Fibroblast of skin of abdomen (primary cell): ENCODE measurements around the gene CD4.
"Not testable (repeated sequence)": the region's sequence is repeated elsewhere in the genome, so short reads cannot be mapped to it uniquely, and the experiment has no call there.

ENCODE experiments used
- DNase-seq: peaks from one replicate; pipeline ENCODE4 v3.0.0-alpha.2; 2013

Gene CD4

DNA sequence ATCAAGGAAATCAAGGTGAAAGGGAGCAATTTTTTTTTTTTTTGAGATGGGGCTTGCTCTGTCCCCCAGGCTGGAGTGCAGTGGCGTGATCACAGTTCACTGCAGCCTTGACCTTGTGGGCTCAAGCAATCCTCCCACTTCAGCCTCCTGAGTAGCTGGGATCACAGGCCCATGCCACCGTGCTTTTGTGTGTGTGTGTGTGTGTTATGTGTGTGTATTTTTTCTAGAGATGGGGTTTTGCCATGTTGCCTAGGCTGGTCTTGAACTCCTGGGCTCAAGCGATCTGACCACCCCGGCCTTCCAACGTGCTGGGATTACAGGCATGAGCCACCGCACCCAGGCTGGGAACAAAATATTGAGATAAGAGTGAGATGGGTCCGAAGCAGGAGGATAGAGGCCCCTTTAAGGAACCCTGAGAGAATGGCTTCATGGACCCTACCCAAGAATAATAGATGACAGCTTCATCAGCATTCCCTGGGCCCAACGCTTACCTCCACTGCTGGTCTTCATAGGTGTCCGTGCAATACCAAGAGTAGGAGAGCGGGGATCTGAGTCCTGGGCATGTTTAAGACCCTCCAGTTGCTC lies 60.7 kb downstream of the CD4 start:
- no peak for DNase-seq

DNA sequence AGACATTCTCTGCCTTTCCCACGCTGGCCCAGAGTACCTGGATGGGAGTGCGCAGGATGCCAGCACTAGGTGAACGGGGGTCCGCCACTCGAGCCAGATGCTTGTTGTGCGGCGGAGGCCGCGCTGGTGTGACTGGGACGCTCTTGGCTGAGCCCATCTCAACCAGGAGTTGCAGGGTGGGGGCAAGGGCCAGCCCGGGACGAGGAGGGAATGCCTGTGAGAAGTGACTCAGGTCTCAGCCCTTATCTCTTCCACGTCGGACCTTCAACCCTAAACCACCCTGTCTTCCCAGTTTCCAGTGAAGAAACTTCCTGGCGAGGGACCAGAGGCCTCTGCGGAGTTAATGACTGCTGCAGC lies 61.4 kb downstream of the CD4 start:
- no peak for DNase-seq

DNA sequence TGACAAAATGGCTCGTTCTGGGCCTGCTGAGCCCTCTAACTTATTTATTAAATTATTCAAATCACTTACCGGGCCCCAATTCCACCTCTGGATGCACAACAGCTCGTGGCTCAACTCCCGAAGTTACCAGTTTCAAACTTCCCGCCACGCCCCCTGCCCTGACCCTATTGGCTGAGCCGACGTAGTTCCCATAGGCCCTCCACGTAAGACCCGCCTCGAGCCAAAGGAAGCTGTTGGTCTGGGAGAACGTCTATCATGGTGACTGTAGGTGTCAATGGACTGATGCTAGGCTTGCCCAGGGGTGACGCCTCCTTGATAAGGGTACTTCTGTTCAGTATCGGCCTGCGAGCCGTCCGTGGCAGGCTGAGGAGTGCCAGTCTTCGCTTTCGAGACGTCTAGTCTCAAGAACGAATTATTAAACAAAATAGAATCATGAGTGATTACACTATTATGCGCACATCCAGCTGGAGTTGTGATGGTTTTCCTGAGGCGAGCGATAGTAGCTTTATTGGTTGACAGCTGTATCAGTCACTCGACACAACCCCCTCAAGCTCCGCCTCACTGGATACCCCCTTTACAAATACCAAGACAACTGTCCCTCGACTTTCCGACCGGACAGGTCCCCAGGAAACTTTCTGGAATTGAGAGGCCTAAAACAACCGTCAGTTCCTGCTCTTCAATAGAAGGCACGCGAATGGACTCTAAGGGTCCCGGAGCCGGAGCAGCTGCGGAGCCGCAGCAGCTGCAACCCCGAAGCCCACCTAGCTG lies 62.0 kb downstream of the CD4 start, which contains the start of gene CDCA3:
CDCA3 (minus strand) TSS at position 134 of the 768 bp plus-strand sequence. CDS start 334 bp downstream, outside the sequence.
- DNase-seq, result peak; percentile 99

DNA sequence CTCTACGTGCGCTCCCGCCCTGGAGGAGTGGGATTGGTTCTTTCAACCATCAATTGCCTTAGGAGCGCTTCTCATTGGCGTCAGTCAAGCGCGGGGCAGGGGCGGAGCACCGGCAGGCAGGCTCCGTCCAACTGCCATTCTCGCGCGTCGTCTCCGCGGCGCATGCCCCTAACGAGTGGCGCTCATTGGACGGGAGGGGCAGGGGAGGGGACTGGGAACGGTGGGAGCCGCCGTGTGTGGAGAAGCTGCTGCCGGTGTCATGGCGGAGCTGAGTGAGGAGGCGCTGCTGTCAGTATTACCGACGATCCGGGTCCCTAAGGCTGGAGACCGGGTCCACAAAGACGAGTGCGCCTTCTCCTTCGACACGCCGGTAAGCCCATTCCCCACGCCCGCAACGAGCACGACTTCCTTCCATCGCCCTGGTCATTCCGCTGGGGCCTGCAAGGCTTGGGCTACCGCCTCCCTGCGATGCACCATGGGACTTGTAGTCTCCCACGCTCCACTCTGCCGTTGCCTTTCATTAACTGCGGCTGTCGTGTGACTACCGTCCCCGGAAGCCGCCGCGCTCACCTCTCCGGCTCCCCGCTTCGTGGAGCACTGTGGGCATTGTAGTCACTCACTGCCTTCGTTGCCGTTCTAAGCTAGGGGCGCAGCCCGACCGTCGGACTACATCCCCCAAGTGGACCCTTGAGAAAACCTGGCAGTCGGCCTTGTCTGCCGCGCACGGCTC lies 62.8 kb downstream of the CD4 start, which contains the start of gene USP5:
USP5 (plus strand) TSS at position 230 of the 730 bp plus-strand sequence; CDS start at position 260, 30 bp downstream.
- DNase-seq, result peak; percentile 100

DNA sequence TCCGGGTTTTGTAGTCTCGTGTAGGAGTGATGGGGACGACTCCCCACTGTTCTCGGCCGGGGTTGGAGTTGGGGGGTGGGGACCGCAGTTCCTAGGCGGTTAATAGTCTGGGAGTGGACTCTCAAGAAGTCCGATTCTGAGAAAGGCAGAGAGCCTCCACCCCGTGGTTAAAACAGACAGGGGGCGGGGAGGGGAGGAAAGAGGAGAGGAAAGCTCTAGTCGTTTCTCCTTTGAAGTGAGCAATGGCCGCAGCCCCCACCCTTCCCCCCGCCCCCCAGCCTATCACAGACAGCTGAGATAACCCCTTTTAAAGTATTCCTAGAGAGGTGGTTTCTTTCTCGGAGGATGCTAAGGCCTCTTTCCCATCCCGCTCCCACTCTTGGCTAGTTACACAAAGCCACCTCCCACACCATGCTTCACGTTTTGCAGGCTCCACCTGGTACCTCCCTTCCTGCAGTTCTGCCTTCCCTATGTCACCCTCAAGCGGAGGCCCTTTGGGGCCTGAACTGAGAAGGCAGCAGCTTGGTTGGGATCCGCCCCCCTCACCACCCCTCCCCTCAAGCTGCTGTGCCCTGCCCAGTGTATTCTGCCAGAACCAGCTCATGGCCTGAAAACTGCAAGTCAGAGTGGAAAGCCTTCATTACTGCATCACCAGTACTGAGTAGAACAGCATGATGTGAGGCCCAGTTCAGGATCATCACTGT lies 63.5 kb downstream of the CD4 start:
- DNase-seq, result peak; percentile 51

DNA sequence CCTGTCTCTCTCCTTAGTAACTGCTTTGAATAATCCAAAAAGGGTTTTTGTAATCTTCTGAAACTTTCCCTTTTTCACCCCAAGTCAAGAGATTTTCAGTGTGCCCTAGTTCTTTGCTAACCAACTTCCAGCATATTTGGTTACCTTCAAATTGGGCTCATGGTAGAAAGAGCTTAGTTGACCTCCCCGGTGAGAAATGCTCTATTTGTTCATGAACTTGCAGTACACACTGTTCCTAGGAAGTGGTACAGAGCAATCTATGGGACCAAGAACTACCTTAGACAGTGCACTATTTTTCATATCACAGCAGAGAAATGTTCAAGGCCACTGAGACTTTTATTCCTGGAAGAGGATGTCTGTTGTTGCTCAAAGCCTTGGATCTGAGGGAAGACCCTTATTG lies 64.3 kb downstream of the CD4 start:
- no peak for DNase-seq

DNA sequence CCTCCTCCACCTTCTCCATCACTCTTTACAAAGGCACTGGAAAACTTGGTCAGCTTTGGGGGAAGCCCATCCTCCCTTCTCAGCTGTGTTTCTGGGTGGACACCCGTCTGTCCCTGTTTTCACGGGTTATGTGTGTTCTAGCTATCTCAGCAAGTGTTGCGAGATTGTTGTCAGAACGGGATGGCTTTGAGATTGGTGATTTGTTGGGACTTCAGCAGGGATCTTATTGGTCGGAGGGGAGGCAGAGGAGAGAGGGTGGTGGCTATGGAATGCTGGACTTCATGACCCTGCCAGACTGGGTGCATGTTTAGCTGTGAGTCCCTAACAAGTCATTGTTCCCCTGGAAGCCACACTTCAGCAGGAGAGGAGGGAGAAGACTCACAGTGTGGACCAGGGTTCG lies 64.7 kb downstream of the CD4 start:
- DNase-seq, result no peak

DNA sequence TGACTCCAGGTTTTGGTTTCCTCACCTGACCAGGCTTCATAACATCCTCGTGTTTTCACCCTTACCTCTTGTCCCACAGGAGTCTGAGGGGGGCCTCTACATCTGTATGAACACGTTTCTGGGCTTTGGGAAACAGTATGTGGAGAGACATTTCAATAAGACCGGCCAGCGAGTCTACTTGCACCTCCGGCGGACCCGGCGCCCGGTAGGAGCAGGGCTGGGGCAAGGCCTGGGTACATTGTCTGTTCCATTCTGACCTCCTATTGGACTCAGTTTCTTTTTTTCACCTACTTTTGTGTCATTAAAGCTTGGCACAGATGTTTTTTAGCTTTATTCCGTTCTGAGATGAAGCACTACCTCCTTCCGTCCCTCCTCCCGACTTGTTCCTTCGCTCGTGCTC lies 66.0 kb downstream of the CD4 start:
- no peak for DNase-seq

DNA sequence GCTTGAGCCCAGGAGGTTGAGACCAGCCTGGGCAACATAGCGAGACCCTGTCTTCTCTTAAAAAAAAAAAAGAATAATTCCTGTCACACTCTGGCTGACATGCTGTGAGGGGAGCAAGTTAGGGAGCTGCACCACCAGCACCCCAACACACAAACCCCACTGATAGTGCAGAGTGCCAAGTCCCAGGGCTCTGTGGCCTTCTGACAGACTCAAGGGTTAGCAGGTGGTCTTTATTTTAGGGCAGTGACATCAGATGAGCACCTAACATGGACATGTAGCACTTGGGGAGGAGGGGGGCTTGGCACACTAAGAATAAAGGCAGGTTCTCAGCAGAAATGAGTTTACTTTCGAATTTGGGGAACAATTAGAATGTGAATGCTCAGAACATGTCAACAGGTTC lies 69.5 kb downstream of the CD4 start:
- DNase-seq, result no peak

DNA sequence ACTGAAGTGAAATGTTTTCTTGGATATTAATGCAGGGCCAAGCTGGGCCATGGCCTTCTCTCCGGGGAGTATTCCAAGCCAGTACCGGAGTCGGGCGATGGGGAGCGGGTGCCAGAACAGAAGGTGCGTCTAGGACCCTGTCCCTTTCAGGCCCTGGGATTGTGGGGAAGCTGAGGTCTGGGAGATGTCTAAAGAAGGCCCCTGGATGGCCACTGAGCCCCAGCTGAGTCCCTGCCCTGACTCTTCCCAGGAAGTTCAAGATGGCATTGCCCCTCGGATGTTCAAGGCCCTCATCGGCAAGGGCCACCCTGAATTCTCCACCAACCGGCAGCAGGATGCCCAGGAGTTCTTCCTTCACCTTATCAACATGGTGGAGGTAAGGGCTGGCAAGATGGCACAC lies 70.8 kb downstream of the CD4 start:
- DNase-seq, result no peak

DNA sequence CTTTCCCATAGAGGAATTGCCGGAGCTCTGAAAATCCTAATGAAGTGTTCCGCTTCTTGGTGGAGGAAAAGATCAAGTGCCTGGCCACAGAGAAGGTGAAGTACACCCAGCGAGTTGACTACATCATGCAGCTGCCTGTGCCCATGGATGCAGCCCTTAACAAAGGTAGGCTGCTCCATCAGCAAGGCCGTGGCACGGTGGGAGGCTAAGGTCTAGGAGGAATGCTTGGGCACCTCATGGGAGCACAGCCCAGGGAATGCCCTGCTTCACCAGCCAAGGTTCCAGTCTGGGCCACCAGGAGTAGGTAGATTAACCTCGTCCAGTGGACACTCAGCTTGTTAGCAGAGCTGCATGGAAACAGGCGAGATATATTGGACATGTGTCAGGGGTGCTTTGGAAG lies 71.6 kb downstream of the CD4 start:
- DNase-seq, result no peak

DNA sequence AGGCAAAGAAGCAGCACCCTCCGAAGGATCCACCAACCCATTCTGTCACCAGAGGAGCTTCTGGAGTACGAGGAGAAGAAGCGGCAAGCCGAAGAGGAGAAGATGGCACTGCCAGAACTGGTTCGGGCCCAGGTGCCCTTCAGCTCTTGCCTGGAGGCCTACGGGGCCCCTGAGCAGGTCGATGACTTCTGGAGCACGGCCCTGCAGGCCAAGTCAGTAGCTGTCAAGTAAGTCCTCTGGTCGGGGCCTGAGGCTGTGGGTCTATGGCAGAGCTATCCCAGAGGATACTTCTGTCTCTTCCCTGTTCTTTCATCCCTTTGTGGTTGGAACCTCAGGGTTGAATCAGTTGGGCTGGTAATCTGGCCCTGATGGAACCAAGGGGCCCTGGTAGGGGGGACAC lies 72.1 kb downstream of the CD4 start:
- no peak for DNase-seq

DNA sequence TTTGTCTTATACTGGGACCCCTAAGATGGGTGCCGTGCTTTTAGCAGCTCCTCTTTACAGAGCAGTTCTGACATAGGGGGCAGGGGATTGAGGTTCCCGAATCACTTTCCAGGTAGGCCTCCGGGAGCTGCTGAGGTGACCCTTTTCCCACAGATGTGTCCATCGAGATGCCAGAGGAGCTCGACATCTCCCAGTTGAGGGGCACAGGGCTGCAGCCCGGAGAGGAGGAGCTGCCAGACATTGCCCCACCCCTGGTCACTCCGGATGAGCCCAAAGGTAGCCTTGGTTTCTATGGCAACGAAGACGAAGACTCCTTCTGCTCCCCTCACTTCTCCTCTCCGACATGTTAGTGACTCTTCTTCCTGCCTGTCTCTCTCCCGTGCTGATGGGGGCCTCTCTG lies 73.7 kb downstream of the CD4 start:
- no peak for DNase-seq

DNA sequence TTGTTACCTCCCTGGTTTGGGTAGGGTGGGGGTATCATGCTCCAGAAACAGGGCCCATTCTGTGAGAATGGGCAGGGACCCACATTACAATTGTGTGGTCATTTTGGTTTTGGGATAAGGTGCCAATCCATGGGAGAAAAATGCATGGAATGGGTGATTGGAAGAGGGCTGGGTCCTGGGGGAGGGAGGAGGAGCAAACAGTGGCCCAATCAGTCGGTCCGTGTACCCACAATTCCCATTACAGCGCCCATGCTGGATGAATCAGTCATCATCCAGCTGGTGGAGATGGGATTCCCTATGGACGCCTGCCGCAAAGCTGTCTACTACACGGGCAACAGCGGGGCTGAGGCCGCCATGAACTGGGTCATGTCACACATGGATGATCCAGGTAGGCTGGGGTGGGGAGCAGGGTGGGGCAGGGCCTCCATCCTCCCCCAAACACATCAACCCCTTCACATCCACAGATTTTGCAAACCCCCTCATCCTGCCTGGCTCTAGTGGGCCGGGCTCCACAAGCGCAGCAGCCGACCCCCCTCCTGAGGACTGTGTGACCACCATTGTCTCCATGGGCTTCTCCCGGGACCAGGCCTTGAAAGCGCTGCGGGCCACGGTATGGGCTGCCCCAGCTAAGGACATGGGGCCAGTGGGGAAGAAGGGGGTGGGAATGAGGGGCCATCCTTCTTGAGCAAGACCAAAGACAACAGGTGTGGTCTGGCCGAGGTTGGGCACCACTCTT lies 74.4 kb downstream of the CD4 start:
- no peak for DNase-seq

DNA sequence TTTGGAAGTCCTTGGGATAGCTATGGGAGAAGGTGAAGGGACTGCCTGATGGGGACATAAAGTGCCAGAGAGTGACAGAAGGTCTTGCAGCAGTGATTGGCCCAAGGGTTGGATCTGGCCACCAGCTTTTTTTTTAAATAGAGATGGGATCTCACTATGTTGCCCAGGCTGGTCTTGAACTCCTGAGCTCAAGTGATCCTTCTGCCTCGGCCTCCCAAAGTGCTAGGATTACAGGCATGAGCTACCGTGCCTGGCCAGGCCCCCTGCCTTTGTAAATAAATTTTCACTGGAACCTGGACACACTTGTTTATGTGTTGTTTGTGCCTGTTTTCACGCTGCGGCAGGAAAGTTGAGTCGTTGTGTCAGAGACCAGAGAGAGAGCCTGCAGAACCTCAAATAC lies 76.0 kb downstream of the CD4 start:
- DNase-seq, result not testable (repeated sequence)

DNA sequence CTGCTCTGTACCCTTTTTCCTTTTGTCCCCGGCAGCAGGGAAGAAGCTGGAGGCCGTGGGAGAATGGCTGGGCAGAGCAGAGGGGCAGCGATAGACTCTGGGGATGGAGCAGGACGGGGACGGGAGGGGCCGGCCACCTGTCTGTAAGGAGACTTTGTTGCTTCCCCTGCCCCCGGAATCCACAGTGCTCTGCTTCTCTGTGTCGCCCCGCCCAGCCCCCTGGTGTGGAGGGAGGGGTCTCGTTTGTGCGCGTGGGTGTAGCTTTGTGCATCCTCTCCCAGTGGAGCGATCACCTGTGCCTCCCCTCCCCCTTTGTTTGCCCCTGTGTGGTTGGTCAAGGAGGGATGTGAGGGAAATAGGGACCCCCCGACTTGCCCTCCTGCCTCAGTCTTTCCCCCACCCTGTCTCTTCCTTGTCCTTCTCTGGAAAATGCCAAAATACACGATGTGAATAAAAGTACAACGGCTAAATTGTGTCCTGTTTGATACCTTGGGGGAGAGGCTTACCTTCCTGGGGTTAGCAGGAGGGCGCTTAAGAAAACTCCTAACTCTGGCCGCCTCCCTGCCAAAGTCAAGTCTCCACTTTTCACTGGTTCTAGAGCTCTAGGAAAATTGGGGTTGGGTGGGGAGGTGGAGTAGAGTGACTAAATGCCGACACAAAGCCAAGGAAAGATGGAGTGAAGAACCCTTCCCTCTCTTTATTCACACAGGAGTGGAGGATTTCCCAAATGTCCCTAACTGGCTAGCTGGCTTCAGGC lies 77.0 kb downstream of the CD4 start:
- no peak for DNase-seq

DNA sequence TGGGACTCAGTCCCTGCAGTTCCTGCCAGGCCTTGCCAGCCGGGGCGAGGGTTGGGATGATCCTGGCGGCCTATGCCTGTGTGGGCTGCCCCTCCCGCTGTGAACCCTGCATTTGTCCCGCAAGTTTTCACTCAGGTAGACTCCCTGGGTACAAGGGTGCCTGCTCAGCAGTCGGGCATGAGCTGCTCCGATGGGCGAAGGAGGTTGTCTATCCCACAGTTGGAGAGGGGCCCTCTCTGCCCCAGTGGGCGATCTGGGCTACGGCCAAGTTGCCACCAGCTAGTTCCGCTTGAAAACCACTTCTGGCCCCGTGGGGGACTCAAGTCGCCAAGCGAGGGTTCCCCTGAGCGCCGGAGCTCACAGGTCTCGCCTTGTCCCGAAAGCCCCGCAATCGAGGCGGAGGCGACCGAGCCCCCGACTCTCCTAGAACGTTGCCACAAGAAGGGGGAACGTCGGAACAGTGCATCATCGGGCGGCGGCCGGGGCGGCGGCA lies 77.6 kb downstream of the CD4 start:
- DNase-seq, result no peak

DNA sequence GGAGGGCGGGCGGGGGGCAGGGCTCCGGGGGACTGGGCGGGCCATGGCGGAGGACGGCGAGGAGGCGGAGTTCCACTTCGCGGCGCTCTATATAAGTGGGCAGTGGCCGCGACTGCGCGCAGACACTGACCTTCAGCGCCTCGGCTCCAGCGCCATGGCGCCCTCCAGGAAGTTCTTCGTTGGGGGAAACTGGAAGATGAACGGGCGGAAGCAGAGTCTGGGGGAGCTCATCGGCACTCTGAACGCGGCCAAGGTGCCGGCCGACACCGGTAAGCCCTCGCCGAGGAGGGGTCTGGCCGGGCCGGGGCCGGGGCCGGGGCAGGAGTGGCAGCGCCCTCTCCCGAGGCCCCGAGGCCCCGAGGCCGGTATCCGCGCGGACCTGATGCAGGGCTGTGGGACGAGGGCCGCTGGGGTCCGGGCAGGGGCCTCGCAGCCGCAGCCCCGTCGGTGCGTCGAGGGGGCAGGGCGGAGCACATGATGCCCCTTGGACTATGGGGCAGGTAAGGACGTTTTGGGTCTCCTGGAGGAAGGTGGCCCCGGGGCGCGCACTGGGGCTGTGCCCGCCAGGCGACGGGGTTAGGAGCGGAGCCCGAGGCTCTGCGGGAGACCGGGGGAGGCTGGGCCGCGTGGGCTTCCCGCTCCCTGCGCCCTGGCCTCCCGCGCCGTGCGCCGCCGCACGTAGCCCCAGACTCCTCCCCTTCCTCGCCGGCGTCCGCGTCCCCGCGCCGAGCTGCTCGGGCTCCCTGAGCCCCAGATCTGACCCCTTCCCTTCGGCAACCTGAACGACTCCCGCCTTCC lies 78.3 kb downstream of the CD4 start, which contains the start of gene TPI1:
TPI1 (plus strand) TSS at position 119 of the 798 bp plus-strand sequence; CDS start at position 155, 36 bp downstream.
- peak; percentile 80 for DNase-seq

DNA sequence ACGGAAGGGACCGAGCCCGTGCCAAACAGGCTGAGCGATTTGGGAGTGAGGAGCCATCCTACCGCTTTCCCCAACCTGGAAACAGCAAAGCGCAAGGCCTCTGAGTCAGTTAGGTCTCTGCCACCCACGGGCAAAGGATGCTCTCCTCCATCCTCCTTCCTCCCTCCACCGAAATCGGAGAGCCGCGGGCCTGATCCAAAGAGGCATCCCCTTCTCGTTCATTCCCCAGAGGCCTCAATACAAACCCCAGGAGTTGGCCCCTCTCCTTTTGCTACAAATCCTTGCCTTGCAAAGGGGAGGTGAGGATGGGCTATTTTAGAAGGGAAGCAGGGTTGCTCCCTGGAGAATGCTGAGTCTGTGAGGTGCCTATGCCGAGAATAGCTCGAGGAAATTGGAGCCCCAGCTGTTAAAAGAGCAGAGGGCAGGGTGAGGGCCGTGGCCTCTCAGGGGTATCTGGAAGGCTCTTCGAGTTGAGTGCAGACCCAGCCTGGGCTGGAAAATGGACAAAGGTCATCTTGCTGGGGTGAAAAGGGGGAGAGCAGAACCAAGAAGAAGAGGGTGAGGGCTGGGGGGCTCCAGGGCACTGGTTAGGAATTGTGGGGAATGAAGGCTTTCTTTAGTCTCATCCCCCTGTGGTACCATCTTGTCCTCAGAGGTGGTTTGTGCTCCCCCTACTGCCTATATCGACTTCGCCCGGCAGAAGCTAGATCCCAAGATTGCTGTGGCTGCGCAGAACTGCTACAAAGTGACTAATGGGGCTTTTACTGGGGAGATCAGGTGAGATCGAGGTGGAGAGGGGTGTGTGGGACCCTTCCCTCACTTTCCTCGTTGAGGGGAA lies 79.1 kb downstream of the CD4 start:
- DNase-seq, result no peak
